H1 (cell line): Measurements from ENCODE around the gene DNAH1. TPM values are rescaled to one million over a fixed set of nuclear protein-coding genes. Genes with fewer than 3 reads are reported as not detected.

Experiments used
- CTCF ChIA-PET: fragments of 300-600 bp; sonication (Branson Sonifier 250); formaldehyde crosslinking; loops from one replicate; lab custom pipeline; 2021; ENCODE audit not compliant: partially characterized antibody; lab: Charles Lee
- POLR2A ChIA-PET: fragments of 300-600 bp; sonication (Branson Sonifier 250); formaldehyde crosslinking; loops from one replicate; lab custom pipeline; 2021; ENCODE audit warnings: inconsistent platforms; ENCODE audit not compliant: partially characterized antibody; lab: Charles Lee
- DNase-seq, 2 experiments: peaks; one replicate each; pipeline versions ENCODE4 v3.0.0 to v3.0.0-alpha.2; 2010 to 2022; ENCODE audit warnings: low spot score in 2 of 2, low read depth in 1 of 2, mixed read lengths in 1 of 2
- FAIRE-seq: peaks from 2 replicates; lab custom pipeline; 2011; peaks lifted over from hg19 to GRCh38; lab: Jason Lieb, UNC
- H2AFZ ChIP-seq: 2 replicates; pipeline ENCODE4 v1.8.1; 2012; ENCODE audit warnings: low read length, inconsistent platforms
- H2AK5ac ChIP-seq: 2 replicates; pipeline ENCODE4 v1.6.1; 2013; ENCODE audit warnings: low read depth, low read length
- H2BK120ac ChIP-seq: replicated peaks from 2 replicates; pipeline ENCODE3; 2013; ENCODE audit warnings: low read depth, low read length, inconsistent platforms
- H2BK12ac ChIP-seq: 2 replicates; pipeline ENCODE4 v1.6.1; 2013; ENCODE audit warnings: low read depth, low read length
- H2BK15ac ChIP-seq: 2 replicates; pipeline ENCODE4 v1.6.1; 2013; ENCODE audit warnings: low read length
- H2BK20ac ChIP-seq: 2 replicates; pipeline ENCODE4 v1.6.1; 2013; ENCODE audit warnings: low read length
- H2BK5ac ChIP-seq: 2 replicates; pipeline ENCODE4 v1.6.1; 2013; ENCODE audit warnings: low read depth, low read length
- H3K14ac ChIP-seq: 2 replicates; pipeline ENCODE4 v1.6.1; 2013; ENCODE audit warnings: inconsistent platforms; ENCODE audit not compliant: insufficient read length
- H3K18ac ChIP-seq: 2 replicates; pipeline ENCODE4 v1.6.1; 2013; ENCODE audit warnings: low read length; ENCODE audit errors: extremely low read depth
- H3K23ac ChIP-seq: 2 replicates; pipeline ENCODE4 v1.6.1; 2013; ENCODE audit warnings: inconsistent platforms; ENCODE audit not compliant: insufficient read length
- H3K23me2 ChIP-seq: 2 replicates; pipeline ENCODE4 v1.6.1; 2013; ENCODE audit warnings: low read depth, low read length
- H3K27ac ChIP-seq: 2 replicates; pipeline ENCODE4 v1.6.1; 2011; ENCODE audit warnings: low read depth, low read length, inconsistent platforms
- H3K27me3 ChIP-seq, 4 experiments: replicated peaks in 1 of 4; 1 replicate in 1 of 4; 2 replicates in 3 of 4; pipeline versions ENCODE4 v1.6.1 to v1.8.1; 2011 to 2013; ENCODE audit warnings: low read length in 3 of 4, mild to moderate bottlenecking in 3 of 4, inconsistent platforms in 2 of 4, mixed read lengths in 2 of 4, moderate library complexity in 1 of 4; ENCODE audit not compliant: control insufficient read depth in 3 of 4, insufficient read depth in 3 of 4; ENCODE audit errors: extremely low read depth in 1 of 4
- H3K36me3 ChIP-seq, 4 experiments: 2 replicates each; pipeline versions ENCODE4 v1.6.1 to v1.8.1; 2011 to 2013; ENCODE audit warnings: mild to moderate bottlenecking in 4 of 4, low read length in 3 of 4, moderate library complexity in 2 of 4, control low read depth in 1 of 4, inconsistent platforms in 1 of 4; ENCODE audit not compliant: insufficient read depth in 4 of 4, control insufficient read depth in 2 of 4
- H3K4ac ChIP-seq: replicated peaks from 2 replicates; pipeline ENCODE3; 2013; ENCODE audit warnings: low read length, low read depth, mixed read lengths, inconsistent platforms; ENCODE audit not compliant: insufficient read length
- H3K4me1 ChIP-seq, 4 experiments: replicated peaks in 1 of 4; 1 replicate in 1 of 4; 2 replicates in 3 of 4; pipeline versions ENCODE4 v1.6.1 to v1.8.1; 2011 to 2013; ENCODE audit warnings: low read length in 3 of 4, inconsistent platforms in 2 of 4, mixed read lengths in 1 of 4; ENCODE audit not compliant: insufficient read depth in 4 of 4, control insufficient read depth in 3 of 4
- H3K4me2 ChIP-seq, 2 experiments: 2 replicates each; pipeline versions ENCODE4 v1.6.1 to v1.8.1; 2011 to 2013; ENCODE audit warnings: low read depth in 2 of 2, low read length in 2 of 2, control low read depth in 1 of 2, inconsistent platforms in 1 of 2, mild to moderate bottlenecking in 1 of 2; ENCODE audit not compliant: insufficient read depth in 1 of 2
- H3K4me3 ChIP-seq, 4 experiments: fragments of 200-600, 300-600 bp in 1 of 4; sonication (generic), shearing (Covaris generic), sonication (Bioruptor Twin) in 1 of 4; 2 replicates each; pipeline versions ENCODE4 v1.5.1 to v1.8.1; 2011 to 2016; ENCODE audit warnings: low read length in 4 of 4, low read depth in 3 of 4, control low read depth in 2 of 4, inconsistent platforms in 2 of 4, mild to moderate bottlenecking in 2 of 4, mixed read lengths in 1 of 4, moderate library complexity in 1 of 4; ENCODE audit not compliant: insufficient read depth in 2 of 4; ENCODE audit errors: extremely low read depth in 1 of 4
- H3K56ac ChIP-seq: replicated peaks from 2 replicates; pipeline ENCODE3; 2013; ENCODE audit warnings: low read depth, mild to moderate bottlenecking, mixed read lengths, low read length, inconsistent platforms; ENCODE audit not compliant: insufficient read length
- H3K79me1 ChIP-seq: 2 replicates; pipeline ENCODE4 v1.6.1; 2013; ENCODE audit warnings: low read depth, low read length, control low read depth
- H3K79me2 ChIP-seq, 2 experiments: 2 replicates each; pipeline versions ENCODE4 v1.6.1 to v1.8.1; 2012 to 2013; ENCODE audit warnings: low read length in 2 of 2, mild to moderate bottlenecking in 2 of 2, inconsistent platforms in 1 of 2; ENCODE audit not compliant: insufficient read depth in 2 of 2, control insufficient read depth in 1 of 2
- H3K9ac ChIP-seq, 4 experiments: replicated peaks in 1 of 4; 1 replicate in 1 of 4; 2 replicates in 3 of 4; pipeline versions ENCODE4 v1.6.1 to v1.8.1; 2011 to 2013; ENCODE audit warnings: low read depth in 3 of 4, low read length in 3 of 4, control low read depth in 2 of 4, mild to moderate bottlenecking in 2 of 4, moderate library complexity in 2 of 4, inconsistent platforms in 1 of 4; ENCODE audit errors: extremely low read depth in 1 of 4
- H3K9me3 ChIP-seq, 2 experiments: 2 replicates each; pipeline versions ENCODE4 v1.6.1 to v1.8.1; 2012 to 2013; ENCODE audit warnings: mild to moderate bottlenecking in 2 of 2, moderate library complexity in 2 of 2, control low read depth in 1 of 2, inconsistent platforms in 1 of 2, low read depth in 1 of 2, low read length in 1 of 2, mixed read lengths in 1 of 2; ENCODE audit not compliant: insufficient read depth in 2 of 2
- H4K20me1 ChIP-seq, 2 experiments: replicated peaks in 1 of 2; 2 replicates each; pipeline versions ENCODE3 to v1.8.1; 2011 to 2013; ENCODE audit warnings: inconsistent platforms in 2 of 2, low read length in 2 of 2, mild to moderate bottlenecking in 1 of 2; ENCODE audit not compliant: insufficient read depth in 2 of 2, control insufficient read depth in 1 of 2
- H4K5ac ChIP-seq: 2 replicates; pipeline ENCODE4 v1.6.1; 2013; ENCODE audit warnings: low read length, low read depth, mixed read lengths, inconsistent platforms; ENCODE audit not compliant: insufficient read length
- H4K8ac ChIP-seq: 2 replicates; pipeline ENCODE4 v1.8.0; 2013; ENCODE audit warnings: mild to moderate bottlenecking, moderate library complexity, low read length, inconsistent platforms; ENCODE audit not compliant: insufficient read depth; ENCODE audit errors: extremely low read depth
- H4K91ac ChIP-seq: replicated peaks from 2 replicates; pipeline ENCODE3; 2013; ENCODE audit warnings: low read length, mixed read lengths, inconsistent platforms; ENCODE audit not compliant: insufficient read length
- ASH2L ChIP-seq: fragments of 200-600, 300-600 bp; sonication (generic); IDR thresholded peaks from one replicate; pipeline ENCODE4 v1.7.1; 2017; ENCODE audit warnings: low read length
- BCL11A ChIP-seq, 2 experiments: IDR thresholded peaks; one replicate each; pipeline ENCODE4 v1.6.1; 2011; ENCODE audit warnings: low read depth in 2 of 2, low read length in 2 of 2, mild to moderate bottlenecking in 2 of 2
- HDAC2 ChIP-seq, 2 experiments: fragments of 300-600 bp in 1 of 2; sonication (generic) in 1 of 2; IDR thresholded peaks; 2 replicates each; pipeline ENCODE4 v1.6.1; 2011 to 2012; ENCODE audit warnings: low read depth in 2 of 2, low read length in 2 of 2, mild to moderate bottlenecking in 2 of 2, moderate library complexity in 2 of 2, borderline replicate concordance in 1 of 2, inconsistent platforms in 1 of 2
- JUN ChIP-seq: IDR thresholded peaks from 2 replicates; pipeline ENCODE4 v1.6.1; 2011; ENCODE audit warnings: low read depth, mild to moderate bottlenecking, improper control_type of control experiment, low read length
- KDM5A ChIP-seq: fragments of 200-600 bp; IDR thresholded peaks from 2 replicates; pipeline ENCODE4 v1.7.1; 2012; ENCODE audit warnings: mild to moderate bottlenecking, low read length, inconsistent platforms, mixed read lengths
- NANOG ChIP-seq: IDR thresholded peaks from 2 replicates; pipeline ENCODE4 v1.6.1; 2011; ENCODE audit warnings: low read length, low read depth, mild to moderate bottlenecking, inconsistent platforms; ENCODE audit not compliant: insufficient read depth, poor library complexity, severe bottlenecking
- NRF1 ChIP-seq: IDR thresholded peaks from 2 replicates; pipeline ENCODE4 v1.6.1; 2011; ENCODE audit warnings: mild to moderate bottlenecking, low read depth, low read length, improper control_type of control experiment
- SP4 ChIP-seq: IDR thresholded peaks from 2 replicates; pipeline ENCODE4 v1.6.1; 2012; ENCODE audit warnings: low read length, inconsistent platforms
- SUZ12 ChIP-seq: fragments of 200-600 bp; sonication (generic); IDR thresholded peaks from 2 replicates; pipeline ENCODE4 v1.6.1; 2012; ENCODE audit warnings: mild to moderate bottlenecking, inconsistent platforms, low read length, moderate library complexity, mixed read lengths
- ZNF274 ChIP-seq: IDR thresholded peaks from 2 replicates; pipeline ENCODE4 v1.7.0; 2012; ENCODE audit warnings: low read length, borderline replicate concordance; ENCODE audit errors: extremely low read depth
- WGBS, 2 experiments: shearing (Covaris generic) in 1 of 2; methylation state at CpG; one replicate each; pipeline versions ENCODE4 v1.1.6 to v1.1.7; 2013 to 2015; ENCODE audit warnings: low lambda C conversion rate in 2 of 2, mixed read lengths in 2 of 2, inconsistent platforms in 1 of 2, low coverage in 1 of 2, missing lambda C conversion rate in 1 of 2; ENCODE audit not compliant: insufficient replicate concordance in 2 of 2, insufficient coverage in 1 of 2, insufficient read length in 1 of 2; ENCODE audit errors: extremely low coverage in 1 of 2, missing lambda C conversion rate in 1 of 2; 5-methylcytosine and 5-hydroxymethylcytosine counted together
- polyA plus RNA-seq, 7 experiments: library from polyadenylated mRNA; depleted of rRNA in 3 of 7; stranded (reverse) in 5 of 7; unstranded in 2 of 7; fragments of >200 nt in 5 of 7; fragments of 200-250 nt in 2 of 7; gene quantifications; 1 replicate in 5 of 7; 2 replicates in 1 of 7; 4 replicates in 1 of 7; pipeline versions ENCODE4 v1.2.1 to v1.2.3, GENCODE V29; 2011 to 2013; ENCODE audit warnings: missing spikeins in 2 of 7, mixed read lengths in 2 of 7
- total RNA-seq: library from RNA; stranded (reverse); fragmentation: NEBNext Ultra II Directional; extraction: Animal tissue kit (Norgen Biotek cat#: 25700); gene quantifications from 2 replicates; pipeline ENCODE4 v1.2.1, GENCODE V29; 2021
- TF ChIP-seq, protein P1 (sequence below): IDR thresholded peaks from 2 replicates; pipeline ENCODE4 v1.6.1; 2012; ENCODE audit warnings: inconsistent platforms
- TF ChIP-seq, protein P2 (sequence below): IDR thresholded peaks from 2 replicates; pipeline ENCODE4 v1.6.1; 2012; ENCODE audit warnings: inconsistent platforms

The DNAH1 gene
- total and polyA plus RNA-seq, 2 of the 8 experiments (the other 6 are each of a cell fraction or from before 2014, with no cell fraction given): 1.0 to 1.5 TPM

DNA sequence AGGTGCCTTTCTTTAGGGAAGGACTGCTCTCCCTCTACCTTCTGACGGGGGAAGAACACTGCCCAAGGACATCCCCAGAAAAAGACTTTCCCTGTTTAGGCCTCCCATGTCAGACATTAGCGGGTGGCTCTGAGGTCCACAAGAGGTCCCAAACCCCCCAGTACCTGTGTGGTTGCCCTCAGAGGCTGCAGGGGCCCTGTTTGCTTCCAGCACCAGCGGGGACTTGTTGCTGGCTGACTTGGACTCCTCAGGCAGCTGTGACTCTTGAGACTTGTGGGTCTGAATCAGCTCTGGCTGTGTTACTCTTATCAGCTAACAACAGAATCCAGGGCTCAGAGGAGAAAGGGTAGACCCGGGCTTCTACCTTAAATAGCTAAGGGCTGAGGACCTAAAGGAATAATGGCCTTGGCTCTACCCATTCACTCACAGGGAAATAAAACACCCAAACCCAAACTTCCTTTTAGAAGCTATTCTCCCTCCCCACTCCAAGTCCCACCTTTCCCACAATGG, 89.5 kb downstream of the DNAH1 start:
- Histone ChIP-seq H3K79me1 (peaks cover 4% of the 10 kb centered on the region; the same call in 1 of the 2 replicates), H3K79me2 (peaks cover 0 to 14% of the 10 kb centered on the region in 2 experiments; a peak in 2 of 4 replicates), H3K56ac (no peak overlapping the region), H3K4me2 (no peak overlapping the region), H3K23me2 (peaks cover 5% of the 10 kb centered on the region; the same call in 1 of the 2 replicates), H3K36me3 (peaks cover 33 to 63% (median 54%) of the 10 kb centered on the region in 4 experiments), H3K4me3 (no peak overlapping the region), H3K4me1 (peaks cover 0 to 7% (median 0%) of the 10 kb centered on the region in 4 experiments; a peak in 2 of 7 replicates), H3K27me3 (no peaks in the 10 kb centered on the region), H2AK5ac (no peak overlapping the region), H4K91ac (no peak overlapping the region), H2BK120ac (no peak overlapping the region), H3K9ac (no peak overlapping the region), H3K18ac (no peak overlapping the region), H3K9me3 (no peaks in the 10 kb centered on the region), H3K23ac (no peak overlapping the region), H3K27ac (no peak overlapping the region), H3K14ac (no peak overlapping the region), H3K4ac (no peak overlapping the region), H4K5ac (no peak overlapping the region), H2AFZ (no peak overlapping the region), H2BK5ac (no peak overlapping the region), H2BK12ac (no peak overlapping the region), H2BK20ac (no peak overlapping the region), H2BK15ac (no peak overlapping the region), H4K8ac (no peak overlapping the region)
- CTCF ChIA-PET: interaction anchor here (1.5 to 11.1 kb wide), 3 partner anchors 18 to 66 kb away, joined by 3 to 150 read pairs (median 5); no protein-coding TSS in a partner anchor
- DNase-seq (no peak), FAIRE-seq (no peak)
- POLR2A ChIA-PET: interaction anchor here (1.6 to 5.0 kb wide), 3 partner anchors 11 to 16 kb away, joined by 4 to 23 read pairs (median 5); no protein-coding TSS in a partner anchor
- WGBS, 2 experiments: 87% methylated on average over 4 of the region's 4 CpGs; no CpG with 5 or more reads in 1 of the 2 experiments
- no peak for TF ChIP-seq HDAC2 (IDR thresholded peaks at IDR 0.05; ENCODE audit: borderline replicate concordance in 1 of 2, low read depth in 2 of 2, low read length in 2 of 2)
- no peak for TF ChIP-seq KDM5A
- TF ChIP-seq, protein P1, sequence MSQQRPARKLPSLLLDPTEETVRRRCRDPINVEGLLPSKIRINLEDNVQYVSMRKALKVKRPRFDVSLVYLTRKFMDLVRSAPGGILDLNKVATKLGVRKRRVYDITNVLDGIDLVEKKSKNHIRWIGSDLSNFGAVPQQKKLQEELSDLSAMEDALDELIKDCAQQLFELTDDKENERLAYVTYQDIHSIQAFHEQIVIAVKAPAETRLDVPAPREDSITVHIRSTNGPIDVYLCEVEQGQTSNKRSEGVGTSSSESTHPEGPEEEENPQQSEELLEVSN: no peak
- no peak for TF ChIP-seq ASH2L
- TF ChIP-seq, protein P2, sequence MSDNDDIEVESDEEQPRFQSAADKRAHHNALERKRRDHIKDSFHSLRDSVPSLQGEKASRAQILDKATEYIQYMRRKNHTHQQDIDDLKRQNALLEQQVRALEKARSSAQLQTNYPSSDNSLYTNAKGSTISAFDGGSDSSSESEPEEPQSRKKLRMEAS: no peak
- no peak for TF ChIP-seq NANOG
- TF ChIP-seq SUZ12: no peak
- no peak for TF ChIP-seq ZNF274
- TF ChIP-seq NRF1: no peak
- no peak for TF ChIP-seq JUN
- no peak for TF ChIP-seq SP4
- TF ChIP-seq BCL11A (IDR thresholded peaks at IDR 0.05; ENCODE audit: low read depth in 2 of 2, low read length in 2 of 2): no peak
- TF ChIP-seq, all 59 proteins: peak for 0
- peaks cover 3 to 13% of the 10 kb centered on the region in 2 experiments for H4K20me1 ChIP-seq
